Ascending aorta (tissue), 2 donors: ENCODE measurements around the gene TET1. TPM values are rescaled to one million over a fixed set of nuclear protein-coding genes. Genes with fewer than 3 reads are reported as not detected.

Experiments used
- DNase-seq, 2 donors: peaks; one replicate each; pipeline ENCODE4 v3.0.0-alpha.2; 2019; ENCODE audit warnings: low spot score in 2 of 2
- H3K27ac ChIP-seq, 2 donors: fragments of 200-600 bp; sonication (generic); one replicate each; pipeline ENCODE4 v1.5.1; 2016 to 2017; ENCODE audit warnings: mild to moderate bottlenecking in 1 of 2
- H3K27me3 ChIP-seq: fragments of 200-600 bp; sonication (generic); one replicate; pipeline ENCODE4 v1.5.1; 2017
- H3K36me3 ChIP-seq, 2 donors: fragments of 200-600 bp; sonication (generic); one replicate each; pipeline ENCODE4 v1.5.1; 2016
- H3K4me1 ChIP-seq, 2 donors: fragments of 200-600 bp; sonication (generic); one replicate each; pipeline ENCODE4 v1.5.1; 2016 to 2017; ENCODE audit warnings: mild to moderate bottlenecking in 1 of 2
- H3K4me3 ChIP-seq, 2 donors: fragments of 200-600 bp; sonication (generic); one replicate each; pipeline ENCODE4 v1.5.1; 2016 to 2017; ENCODE audit warnings: mild to moderate bottlenecking in 1 of 2
- H3K9me3 ChIP-seq, 2 donors: fragments of 200-600 bp; sonication (generic); one replicate each; pipeline ENCODE4 v1.5.1; 2016
- intact Hi-C: fragments of 100-400 bp; cut with DNase I; formaldehyde crosslinking; loops from one replicate; pipeline ENCODE4 v1.15.1; 2023
- total RNA-seq: library from RNA; depleted of rRNA; stranded (reverse); fragments of >200 nt; gene quantifications from one replicate; pipeline ENCODE4 v1.1.0, GENCODE V29; 2016
- TF ChIP-seq, protein P1 (sequence below), 3 experiments: fragments of 200-600 bp in 2 of 3; fragments of 450-650 bp in 1 of 3; sonication (generic) in 2 of 3; IDR thresholded peaks; one replicate each; pipeline ENCODE4 v1.5.1; 2016 to 2019; ENCODE audit warnings: antibody characterized with exemption in 3 of 3, mild to moderate bottlenecking in 1 of 3, moderate library complexity in 1 of 3

TET1 gene
- total RNA-seq, 1 donor from 2014 or later = 3.9 TPM

DNA sequence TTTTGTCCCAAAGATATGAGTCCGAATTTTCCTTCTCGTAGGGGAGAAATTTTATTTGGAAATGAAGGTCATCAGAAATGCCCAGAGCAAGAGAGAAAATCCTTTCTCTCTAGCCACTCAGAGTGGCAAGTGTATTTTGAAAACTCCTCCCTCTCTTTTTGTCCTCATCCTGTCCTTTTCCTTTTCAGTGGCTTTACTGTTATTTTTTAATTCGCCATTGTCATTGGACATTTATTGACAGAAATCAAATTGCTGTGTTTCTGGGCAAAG is 39.6 kb downstream of the TET1 start:
- no peak for DNase-seq
- peak overlapping the region; percentile 52 to 66 for H3K4me3 ChIP-seq
- TF ChIP-seq, protein P1, sequence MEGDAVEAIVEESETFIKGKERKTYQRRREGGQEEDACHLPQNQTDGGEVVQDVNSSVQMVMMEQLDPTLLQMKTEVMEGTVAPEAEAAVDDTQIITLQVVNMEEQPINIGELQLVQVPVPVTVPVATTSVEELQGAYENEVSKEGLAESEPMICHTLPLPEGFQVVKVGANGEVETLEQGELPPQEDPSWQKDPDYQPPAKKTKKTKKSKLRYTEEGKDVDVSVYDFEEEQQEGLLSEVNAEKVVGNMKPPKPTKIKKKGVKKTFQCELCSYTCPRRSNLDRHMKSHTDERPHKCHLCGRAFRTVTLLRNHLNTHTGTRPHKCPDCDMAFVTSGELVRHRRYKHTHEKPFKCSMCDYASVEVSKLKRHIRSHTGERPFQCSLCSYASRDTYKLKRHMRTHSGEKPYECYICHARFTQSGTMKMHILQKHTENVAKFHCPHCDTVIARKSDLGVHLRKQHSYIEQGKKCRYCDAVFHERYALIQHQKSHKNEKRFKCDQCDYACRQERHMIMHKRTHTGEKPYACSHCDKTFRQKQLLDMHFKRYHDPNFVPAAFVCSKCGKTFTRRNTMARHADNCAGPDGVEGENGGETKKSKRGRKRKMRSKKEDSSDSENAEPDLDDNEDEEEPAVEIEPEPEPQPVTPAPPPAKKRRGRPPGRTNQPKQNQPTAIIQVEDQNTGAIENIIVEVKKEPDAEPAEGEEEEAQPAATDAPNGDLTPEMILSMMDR (IDR thresholded peaks at IDR 0.05) = no peak
- peaks cover 0 to 18% of the 10 kb centered on the region in 2 donors for H3K4me1 ChIP-seq
- intact Hi-C loops = no loop called here
- H3K36me3 ChIP-seq = no peaks in the 10 kb centered on the region
- H3K27me3 ChIP-seq = no peaks in the 10 kb centered on the region
- peak overlapping the region; percentile 35 to 50 for H3K27ac ChIP-seq
- H3K9me3 ChIP-seq = no peaks in the 10 kb centered on the region

DNA sequence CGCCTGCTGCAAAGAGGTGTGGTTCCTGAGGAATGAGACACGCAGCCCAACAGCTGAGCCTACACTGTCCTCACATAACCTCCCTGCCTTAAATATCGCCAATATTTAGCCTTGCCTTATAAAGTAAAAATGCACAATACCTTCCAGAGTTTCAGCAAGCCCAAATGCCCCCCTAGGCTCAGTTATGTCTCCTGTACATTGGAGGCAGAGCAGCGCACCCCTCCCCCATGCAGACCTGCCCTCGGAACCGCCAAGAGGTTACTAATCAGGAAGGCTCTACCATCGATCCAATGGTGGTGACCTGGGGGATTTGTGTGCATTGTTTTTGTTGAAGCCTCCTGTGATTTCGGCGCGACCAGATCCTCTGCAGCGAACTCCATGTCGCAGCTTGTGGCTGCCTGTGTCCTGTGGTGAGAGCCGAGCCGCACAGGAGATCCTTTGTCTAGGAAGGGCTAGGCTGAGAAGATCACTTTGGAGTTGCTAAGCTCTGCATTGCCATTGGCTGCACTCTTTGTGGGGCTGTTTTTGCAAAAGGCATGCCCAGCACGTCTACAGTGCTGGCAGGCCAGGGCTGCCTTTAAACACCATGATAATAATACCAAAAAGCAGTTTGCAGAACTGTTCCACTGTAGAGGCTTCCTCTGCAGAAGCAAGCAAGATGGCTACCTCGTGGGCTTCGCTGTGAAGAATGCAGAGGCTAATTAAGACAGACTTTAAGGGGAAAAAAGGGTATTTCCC is 40.1 kb downstream of the TET1 start:
- intact Hi-C loops = no loop called here
- TF ChIP-seq, protein P1 (IDR thresholded peaks at IDR 0.05) = no peak
- Histone ChIP-seq H3K9me3 (no peaks in the 10 kb centered on the region), H3K4me1 (peaks cover 0 to 18% of the 10 kb centered on the region in 2 donors), H3K27ac (peak overlapping the region in 1 of 2 donors; percentile 50), H3K36me3 (no peaks in the 10 kb centered on the region), H3K4me3 (peak overlapping the region; percentile 52 to 66), H3K27me3 (no peaks in the 10 kb centered on the region)
- DNase-seq = peak; percentile 16 to 72

DNA sequence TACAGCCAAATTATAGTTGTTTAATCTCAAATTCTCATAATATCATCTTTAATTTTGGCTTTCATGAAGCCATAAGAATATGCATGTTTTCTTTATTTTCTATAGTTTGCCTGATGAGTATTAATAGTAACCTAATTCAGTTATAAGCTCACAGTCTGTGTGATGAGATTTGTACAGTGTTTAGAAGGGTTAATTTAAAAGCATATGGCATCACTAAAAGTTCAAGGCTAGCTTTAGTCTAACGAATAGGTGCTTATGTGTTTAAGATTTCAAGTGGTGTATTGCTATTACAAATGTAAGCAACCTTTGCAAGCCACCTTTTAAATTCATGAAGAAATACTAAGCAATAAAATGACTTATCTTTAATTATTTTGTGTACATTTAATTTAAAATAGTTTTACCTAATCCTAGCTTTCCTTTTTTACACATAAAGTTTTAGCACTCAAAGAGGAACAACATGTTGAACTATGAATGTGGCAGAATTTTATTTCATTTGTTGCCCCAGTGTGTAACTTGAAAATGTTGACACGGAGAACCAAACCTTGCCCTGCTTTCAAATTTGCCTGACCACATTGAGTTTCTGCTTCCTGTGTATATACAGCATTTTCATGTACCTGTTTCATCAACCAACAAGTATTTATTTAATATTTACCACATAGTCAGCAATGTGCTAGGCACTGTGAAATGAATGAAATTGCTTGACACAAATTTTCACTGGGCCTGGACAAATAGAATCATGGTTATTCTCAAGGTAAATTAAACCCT is 41.5 kb downstream of the TET1 start:
- no peaks in the 10 kb centered on the region for H3K9me3 ChIP-seq
- no peak overlapping the region for H3K27ac ChIP-seq
- H3K4me3 ChIP-seq = peak overlapping the region; percentile 52 to 66
- no peak for DNase-seq
- H3K4me1 ChIP-seq = peaks cover 0 to 18% of the 10 kb centered on the region in 2 donors
- intact Hi-C loops = no loop called here
- TF ChIP-seq, protein P1 (IDR thresholded peaks at IDR 0.05) = no peak
- no peaks in the 10 kb centered on the region for H3K36me3 ChIP-seq
- H3K27me3 ChIP-seq = no peaks in the 10 kb centered on the region

DNA sequence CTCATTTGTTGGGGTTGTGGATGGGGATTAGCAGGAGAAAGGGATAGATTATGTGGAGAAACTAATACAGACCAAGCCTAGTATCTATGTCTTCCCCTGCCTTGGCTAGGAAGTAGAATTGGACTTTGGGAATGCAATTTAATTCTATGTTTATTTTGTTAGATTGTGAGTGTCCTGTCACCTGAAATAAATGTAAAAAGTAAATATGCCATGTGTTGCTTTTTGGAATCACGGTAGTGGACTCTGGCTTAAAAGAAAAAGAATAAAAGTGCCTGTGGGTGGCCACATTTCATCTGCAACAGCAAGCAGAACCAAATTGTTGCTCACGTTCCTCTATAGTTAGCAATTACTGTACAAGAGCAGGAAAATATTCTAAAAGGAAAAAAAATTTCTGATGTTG is 42.3 kb downstream of the TET1 start:
- H3K27me3 ChIP-seq = no peaks in the 10 kb centered on the region
- intact Hi-C loops = no loop called here
- no peak overlapping the region for H3K27ac ChIP-seq
- TF ChIP-seq, protein P1 (IDR thresholded peaks at IDR 0.05) = no peak
- peaks cover 0 to 18% of the 10 kb centered on the region in 2 donors for H3K4me1 ChIP-seq
- H3K4me3 ChIP-seq = no peak overlapping the region
- no peak for DNase-seq
- H3K9me3 ChIP-seq = no peaks in the 10 kb centered on the region
- no peaks in the 10 kb centered on the region for H3K36me3 ChIP-seq

DNA sequence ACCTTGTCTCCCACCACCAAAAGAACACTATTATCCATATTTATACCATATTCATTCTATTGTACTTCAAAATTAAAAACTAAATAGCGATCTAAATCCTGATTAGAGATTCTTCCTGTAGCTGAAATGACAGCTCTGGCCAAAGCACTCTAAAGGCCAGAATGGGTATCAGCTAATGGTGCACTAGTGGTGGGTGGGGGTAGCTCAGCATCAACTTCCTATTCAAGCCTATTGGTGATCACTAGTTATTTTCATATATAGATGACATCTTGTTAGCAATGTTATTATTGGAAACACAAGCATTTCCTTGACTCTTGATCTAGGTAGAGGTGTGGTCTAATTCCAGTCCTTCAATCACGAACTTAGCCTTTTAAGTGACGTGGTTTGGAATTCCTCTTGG is 43.6 kb downstream of the TET1 start:
- Histone ChIP-seq H3K36me3 (no peaks in the 10 kb centered on the region), H3K4me3 (no peak overlapping the region), H3K27me3 (no peaks in the 10 kb centered on the region), H3K27ac (no peak overlapping the region), H3K9me3 (no peaks in the 10 kb centered on the region), H3K4me1 (peaks cover 0 to 18% of the 10 kb centered on the region in 2 donors)
- TF ChIP-seq, protein P1 (IDR thresholded peaks at IDR 0.05) = no peak
- intact Hi-C loops = no loop called here
- no peak for DNase-seq
